ENCODE measurements around the gene SH3GL2.

The SH3GL2 gene

DNA sequence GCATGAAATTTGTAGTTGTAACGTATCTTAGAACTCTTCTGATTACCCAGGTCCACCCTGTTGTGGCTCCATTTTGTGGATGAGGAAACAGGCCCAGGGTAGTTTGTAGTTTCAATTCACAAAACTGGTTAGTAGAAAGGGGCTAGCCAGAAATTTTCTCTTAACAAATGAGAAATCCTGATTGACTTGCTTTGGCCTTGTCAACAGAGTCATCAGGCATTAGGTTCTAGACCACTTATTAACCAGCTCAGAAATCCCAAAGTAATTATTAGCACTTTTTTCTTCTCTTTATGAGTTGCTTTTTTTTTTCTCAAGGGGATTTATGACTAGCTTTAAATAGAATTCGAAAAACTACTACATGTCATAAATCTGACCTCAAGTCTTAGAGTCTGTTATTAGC lies 160.2 kb downstream of the SH3GL2 start:
- Histone ChIP-seq H2AK5ac (ENCODE audit: low read length) (no peak overlapping the region), H3K56ac (ENCODE audit: low read length) (no peak overlapping the region), H2BK15ac (replicated peaks; ENCODE audit: low read depth) (no peak overlapping the region), H3K27ac (ENCODE audit: low read depth, low read length) (no peak overlapping the region), H3K23ac (ENCODE audit: low read length) (no peak overlapping the region), H3K36me3 (ENCODE audit: control insufficient read depth, insufficient read depth, low read length) (no peaks in the 10 kb centered on the region), H3K4me3 (ENCODE audit: low read length) (no peak overlapping the region), H4K8ac (ENCODE audit: low read depth, low read length) (no peak overlapping the region), H3K4ac (ENCODE audit: low read depth, low read length) (no peak overlapping the region), H3K9ac (ENCODE audit: low read length) (no peak overlapping the region), H3K27me3 (ENCODE audit: insufficient read depth, low read length, poor library complexity) (no peaks in the 10 kb centered on the region), H2BK120ac (ENCODE audit: low read depth, low read length) (no peak overlapping the region), H3K4me2 (ENCODE audit: low read length) (no peak overlapping the region), H2BK5ac (ENCODE audit: low read length) (no peak overlapping the region), H4K5ac (ENCODE audit: low read length) (no peak overlapping the region), H3K79me2 (ENCODE audit: control insufficient read depth, insufficient read depth, low read length) (no peaks in the 10 kb centered on the region), H3K4me1 (ENCODE audit: control insufficient read depth, low read depth, low read length) (no peaks in the 10 kb centered on the region), H3K79me1 (ENCODE audit: low read length) (no peaks in the 10 kb centered on the region), H3K18ac (ENCODE audit: low read length) (no peak overlapping the region)
- DNase-seq, result no peak
- no CpG with 5 or more reads among the region's 2 CpGs for WGBS (ENCODE audit: extremely low coverage, insufficient coverage, low lambda C conversion rate)

DNA sequence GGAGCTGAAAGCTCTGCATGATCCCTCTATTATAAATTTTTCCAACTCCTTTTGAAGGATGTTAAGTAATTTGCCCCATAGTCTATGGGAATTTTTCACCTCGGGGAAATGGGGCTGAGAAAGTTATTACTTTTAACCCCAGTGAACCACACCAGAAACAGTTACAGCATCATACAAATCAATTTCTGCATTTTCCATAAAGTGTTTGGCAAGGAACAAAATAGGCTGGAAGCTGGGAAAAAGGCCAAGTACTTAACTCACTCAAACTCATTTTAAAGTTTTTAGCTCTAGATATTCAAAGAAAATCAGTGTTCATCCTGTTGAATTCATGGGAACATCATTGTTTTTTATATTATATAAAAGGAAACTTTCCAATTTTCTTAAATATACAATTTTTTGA lies 160.9 kb downstream of the SH3GL2 start:
- Histone ChIP-seq H3K79me1 (ENCODE audit: low read length) (no peaks in the 10 kb centered on the region), H3K79me2 (ENCODE audit: control insufficient read depth, insufficient read depth, low read length) (no peaks in the 10 kb centered on the region), H3K9ac (ENCODE audit: low read length) (no peak overlapping the region), H3K27ac (ENCODE audit: low read depth, low read length) (no peak overlapping the region), H3K4ac (ENCODE audit: low read depth, low read length) (no peak overlapping the region), H3K4me3 (ENCODE audit: low read length) (no peak overlapping the region), H4K8ac (ENCODE audit: low read depth, low read length) (no peak overlapping the region), H2BK15ac (replicated peaks; ENCODE audit: low read depth) (no peak overlapping the region), H3K18ac (ENCODE audit: low read length) (no peak overlapping the region), H3K4me1 (ENCODE audit: control insufficient read depth, low read depth, low read length) (no peaks in the 10 kb centered on the region), H3K23ac (ENCODE audit: low read length) (no peak overlapping the region), H3K36me3 (ENCODE audit: control insufficient read depth, insufficient read depth, low read length) (no peaks in the 10 kb centered on the region), H2AK5ac (ENCODE audit: low read length) (no peak overlapping the region), H2BK5ac (ENCODE audit: low read length) (no peak overlapping the region), H3K4me2 (ENCODE audit: low read length) (no peak overlapping the region), H3K27me3 (ENCODE audit: insufficient read depth, low read length, poor library complexity) (no peaks in the 10 kb centered on the region), H2BK120ac (ENCODE audit: low read depth, low read length) (no peak overlapping the region), H3K56ac (ENCODE audit: low read length) (no peak overlapping the region), H4K5ac (ENCODE audit: low read length) (no peak overlapping the region)
- no peak for DNase-seq
- WGBS (ENCODE audit: extremely low coverage, insufficient coverage, low lambda C conversion rate), result no CpG with 5 or more reads among the region's 1 CpG

DNA sequence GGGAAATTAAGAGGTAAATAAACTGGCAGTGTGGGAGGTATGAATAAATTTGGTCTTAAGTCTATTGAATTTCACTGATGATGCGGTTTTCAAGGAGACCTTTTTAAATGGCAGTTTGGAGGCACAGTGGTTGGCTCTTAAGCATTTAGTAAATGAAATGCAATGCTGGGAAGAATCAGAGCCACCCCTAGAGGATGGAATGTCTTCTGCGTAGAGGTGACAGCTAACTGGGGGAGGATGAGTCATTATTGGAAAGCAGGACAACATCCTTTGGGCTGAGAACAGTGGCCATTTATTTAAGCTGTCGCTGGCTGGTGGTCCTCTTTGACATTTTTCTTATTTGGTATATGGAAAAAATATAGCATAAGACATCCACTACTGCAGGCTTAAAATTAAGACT lies 163.2 kb downstream of the SH3GL2 start:
- no peak overlapping the region for H4K8ac ChIP-seq (ENCODE audit: low read depth, low read length)
- no peak overlapping the region for H2BK5ac ChIP-seq (ENCODE audit: low read length)
- H3K56ac ChIP-seq (ENCODE audit: low read length), result no peak overlapping the region
- no CpG with 5 or more reads among the region's 3 CpGs for WGBS (ENCODE audit: extremely low coverage, insufficient coverage, low lambda C conversion rate)
- H3K4me1 ChIP-seq (ENCODE audit: control insufficient read depth, low read depth, low read length), result no peaks in the 10 kb centered on the region
- no peak overlapping the region for H4K5ac ChIP-seq (ENCODE audit: low read length)
- H3K4me3 ChIP-seq (ENCODE audit: low read length), result no peak overlapping the region
- H3K79me1 ChIP-seq (ENCODE audit: low read length), result no peaks in the 10 kb centered on the region
- H2BK120ac ChIP-seq (ENCODE audit: low read depth, low read length), result no peak overlapping the region
- H3K27ac ChIP-seq (ENCODE audit: low read depth, low read length), result no peak overlapping the region
- no peaks in the 10 kb centered on the region for H3K27me3 ChIP-seq (ENCODE audit: insufficient read depth, low read length, poor library complexity)
- H3K4me2 ChIP-seq (ENCODE audit: low read length), result no peak overlapping the region
- no peak overlapping the region for H2BK15ac ChIP-seq (replicated peaks; ENCODE audit: low read depth)
- no peak overlapping the region for H3K9ac ChIP-seq (ENCODE audit: low read length)
- H2AK5ac ChIP-seq (ENCODE audit: low read length), result no peak overlapping the region
- DNase-seq, result peak; percentile 86
- no peak overlapping the region for H3K23ac ChIP-seq (ENCODE audit: low read length)
- H3K4ac ChIP-seq (ENCODE audit: low read depth, low read length), result no peak overlapping the region
- no peaks in the 10 kb centered on the region for H3K79me2 ChIP-seq (ENCODE audit: control insufficient read depth, insufficient read depth, low read length)
- H3K18ac ChIP-seq (ENCODE audit: low read length), result no peak overlapping the region
- no peaks in the 10 kb centered on the region for H3K36me3 ChIP-seq (ENCODE audit: control insufficient read depth, insufficient read depth, low read length)

DNA sequence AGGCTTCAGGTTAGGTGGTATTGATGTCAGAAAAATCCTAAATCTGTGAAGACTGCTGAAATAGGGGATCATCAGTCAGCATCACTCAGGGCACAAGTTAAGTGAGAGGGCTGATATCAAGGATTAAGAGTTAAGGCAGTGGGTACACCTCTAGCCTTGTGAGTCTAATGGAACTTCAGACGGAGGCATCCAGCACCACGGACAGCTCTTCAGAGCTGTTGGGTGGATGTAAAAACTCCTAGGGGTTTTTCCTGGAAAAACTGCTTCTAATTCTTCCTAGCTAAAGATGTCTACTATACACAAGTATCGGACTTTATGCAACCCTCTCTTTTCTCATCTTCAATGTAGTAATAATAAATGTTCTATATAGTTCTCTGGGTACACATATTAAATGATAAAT lies 165.9 kb downstream of the SH3GL2 start:
- Histone ChIP-seq H3K56ac (ENCODE audit: low read length) (no peak overlapping the region), H3K4me1 (ENCODE audit: control insufficient read depth, low read depth, low read length) (no peaks in the 10 kb centered on the region), H3K27me3 (ENCODE audit: insufficient read depth, low read length, poor library complexity) (no peaks in the 10 kb centered on the region), H2AK5ac (ENCODE audit: low read length) (no peak overlapping the region), H3K23ac (ENCODE audit: low read length) (no peak overlapping the region), H3K79me2 (ENCODE audit: control insufficient read depth, insufficient read depth, low read length) (no peaks in the 10 kb centered on the region), H3K27ac (ENCODE audit: low read depth, low read length) (no peak overlapping the region), H3K4me3 (ENCODE audit: low read length) (no peak overlapping the region), H3K18ac (ENCODE audit: low read length) (no peak overlapping the region), H3K4me2 (ENCODE audit: low read length) (no peak overlapping the region), H3K4ac (ENCODE audit: low read depth, low read length) (no peak overlapping the region), H4K5ac (ENCODE audit: low read length) (no peak overlapping the region), H4K8ac (ENCODE audit: low read depth, low read length) (no peak overlapping the region), H3K9ac (ENCODE audit: low read length) (no peak overlapping the region), H3K36me3 (ENCODE audit: control insufficient read depth, insufficient read depth, low read length) (no peaks in the 10 kb centered on the region), H2BK120ac (ENCODE audit: low read depth, low read length) (no peak overlapping the region), H2BK15ac (replicated peaks; ENCODE audit: low read depth) (no peak overlapping the region), H3K79me1 (ENCODE audit: low read length) (no peaks in the 10 kb centered on the region), H2BK5ac (ENCODE audit: low read length) (no peak overlapping the region)
- DNase-seq, result peak; percentile 62
- WGBS (ENCODE audit: extremely low coverage, insufficient coverage, low lambda C conversion rate), result no CpG with 5 or more reads among the region's 3 CpGs

DNA sequence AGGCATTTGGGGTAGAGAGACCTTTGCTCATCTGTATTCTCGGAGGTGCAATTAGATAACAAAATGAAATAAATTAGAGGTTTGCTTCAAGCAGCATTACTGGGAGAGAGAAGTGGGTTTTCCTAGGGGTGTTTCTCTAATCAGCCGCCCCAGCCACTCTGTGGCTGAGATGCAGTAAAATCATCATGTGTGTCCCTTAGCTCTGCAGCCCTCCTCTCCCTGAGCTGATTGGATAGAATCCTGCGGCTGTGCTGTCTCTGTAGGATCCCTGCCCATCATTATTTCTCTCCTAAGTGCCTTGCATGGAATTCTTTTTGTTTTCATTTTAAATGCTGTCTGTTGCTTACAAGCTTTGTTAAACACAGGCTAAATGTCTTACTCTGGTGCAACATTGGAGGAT lies 171.4 kb downstream of the SH3GL2 start:
- Histone ChIP-seq H3K4ac (ENCODE audit: low read depth, low read length) (no peak overlapping the region), H3K18ac (ENCODE audit: low read length) (no peak overlapping the region), H3K4me3 (ENCODE audit: low read length) (no peak overlapping the region), H3K4me2 (ENCODE audit: low read length) (no peak overlapping the region), H3K56ac (ENCODE audit: low read length) (no peak overlapping the region), H2BK120ac (ENCODE audit: low read depth, low read length) (no peak overlapping the region), H4K5ac (ENCODE audit: low read length) (no peak overlapping the region), H3K79me1 (ENCODE audit: low read length) (no peaks in the 10 kb centered on the region), H3K9ac (ENCODE audit: low read length) (no peak overlapping the region), H3K36me3 (ENCODE audit: control insufficient read depth, insufficient read depth, low read length) (no peaks in the 10 kb centered on the region), H2AK5ac (ENCODE audit: low read length) (no peak overlapping the region), H2BK5ac (ENCODE audit: low read length) (no peak overlapping the region), H3K27ac (ENCODE audit: low read depth, low read length) (no peak overlapping the region), H3K27me3 (ENCODE audit: insufficient read depth, low read length, poor library complexity) (no peaks in the 10 kb centered on the region), H3K23ac (ENCODE audit: low read length) (no peak overlapping the region), H4K8ac (ENCODE audit: low read depth, low read length) (no peak overlapping the region), H3K79me2 (ENCODE audit: control insufficient read depth, insufficient read depth, low read length) (no peaks in the 10 kb centered on the region), H3K4me1 (ENCODE audit: control insufficient read depth, low read depth, low read length) (no peaks in the 10 kb centered on the region), H2BK15ac (replicated peaks; ENCODE audit: low read depth) (no peak overlapping the region)
- DNase-seq, result no peak
- no CpG with 5 or more reads among the region's 3 CpGs for WGBS (ENCODE audit: extremely low coverage, insufficient coverage, low lambda C conversion rate)

DNA sequence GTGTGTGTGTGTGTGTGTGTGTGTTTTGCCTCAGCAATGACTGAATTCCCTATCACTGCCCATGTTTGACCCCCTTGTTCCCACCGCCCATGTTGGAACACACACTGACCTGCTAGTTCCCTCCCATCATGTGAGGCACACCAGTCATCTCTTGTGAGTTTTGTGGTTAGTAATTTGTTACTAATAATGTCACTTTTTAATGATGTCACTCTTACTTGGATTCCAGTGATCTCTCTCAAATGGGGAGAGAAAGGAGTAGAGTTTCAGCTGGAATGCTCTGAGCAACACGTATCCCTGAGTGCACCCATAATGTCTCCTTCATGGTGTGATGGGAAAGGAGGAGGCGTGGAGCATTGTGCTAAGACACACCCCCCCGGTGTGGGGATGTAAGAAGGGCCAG lies 172.6 kb downstream of the SH3GL2 start:
- DNase-seq, result no peak
- H2BK5ac ChIP-seq (ENCODE audit: low read length), result no peak overlapping the region
- H3K79me2 ChIP-seq (ENCODE audit: control insufficient read depth, insufficient read depth, low read length), result no peaks in the 10 kb centered on the region
- no peak overlapping the region for H3K18ac ChIP-seq (ENCODE audit: low read length)
- H4K5ac ChIP-seq (ENCODE audit: low read length), result no peak overlapping the region
- H3K9ac ChIP-seq (ENCODE audit: low read length), result no peak overlapping the region
- no peak overlapping the region for H2AK5ac ChIP-seq (ENCODE audit: low read length)
- H3K4me3 ChIP-seq (ENCODE audit: low read length), result no peak overlapping the region
- no CpG with 5 or more reads among the region's 4 CpGs for WGBS (ENCODE audit: extremely low coverage, insufficient coverage, low lambda C conversion rate)
- no peak overlapping the region for H2BK120ac ChIP-seq (ENCODE audit: low read depth, low read length)
- H3K36me3 ChIP-seq (ENCODE audit: control insufficient read depth, insufficient read depth, low read length), result no peaks in the 10 kb centered on the region
- no peaks in the 10 kb centered on the region for H3K27me3 ChIP-seq (ENCODE audit: insufficient read depth, low read length, poor library complexity)
- no peak overlapping the region for H3K4ac ChIP-seq (ENCODE audit: low read depth, low read length)
- H3K27ac ChIP-seq (ENCODE audit: low read depth, low read length), result no peak overlapping the region
- no peak overlapping the region for H3K23ac ChIP-seq (ENCODE audit: low read length)
- H3K4me1 ChIP-seq (ENCODE audit: control insufficient read depth, low read depth, low read length), result no peaks in the 10 kb centered on the region
- H2BK15ac ChIP-seq (replicated peaks; ENCODE audit: low read depth), result no peak overlapping the region
- H3K56ac ChIP-seq (ENCODE audit: low read length), result no peak overlapping the region
- no peak overlapping the region for H4K8ac ChIP-seq (ENCODE audit: low read depth, low read length)
- H3K79me1 ChIP-seq (ENCODE audit: low read length), result no peaks in the 10 kb centered on the region
- no peak overlapping the region for H3K4me2 ChIP-seq (ENCODE audit: low read length)

Measured in mesendoderm (in vitro differentiated cells).